GM21515 (cell line): ENCODE measurements around the gene GLB1L.

Source experiments
- ATAC-seq: cut with Tn5 transposase; IDR thresholded peaks from one replicate; pipeline ENCODE4 v1.9.1; 2021; ENCODE audit not compliant: unreplicated experiment

The GLB1L gene

DNA sequence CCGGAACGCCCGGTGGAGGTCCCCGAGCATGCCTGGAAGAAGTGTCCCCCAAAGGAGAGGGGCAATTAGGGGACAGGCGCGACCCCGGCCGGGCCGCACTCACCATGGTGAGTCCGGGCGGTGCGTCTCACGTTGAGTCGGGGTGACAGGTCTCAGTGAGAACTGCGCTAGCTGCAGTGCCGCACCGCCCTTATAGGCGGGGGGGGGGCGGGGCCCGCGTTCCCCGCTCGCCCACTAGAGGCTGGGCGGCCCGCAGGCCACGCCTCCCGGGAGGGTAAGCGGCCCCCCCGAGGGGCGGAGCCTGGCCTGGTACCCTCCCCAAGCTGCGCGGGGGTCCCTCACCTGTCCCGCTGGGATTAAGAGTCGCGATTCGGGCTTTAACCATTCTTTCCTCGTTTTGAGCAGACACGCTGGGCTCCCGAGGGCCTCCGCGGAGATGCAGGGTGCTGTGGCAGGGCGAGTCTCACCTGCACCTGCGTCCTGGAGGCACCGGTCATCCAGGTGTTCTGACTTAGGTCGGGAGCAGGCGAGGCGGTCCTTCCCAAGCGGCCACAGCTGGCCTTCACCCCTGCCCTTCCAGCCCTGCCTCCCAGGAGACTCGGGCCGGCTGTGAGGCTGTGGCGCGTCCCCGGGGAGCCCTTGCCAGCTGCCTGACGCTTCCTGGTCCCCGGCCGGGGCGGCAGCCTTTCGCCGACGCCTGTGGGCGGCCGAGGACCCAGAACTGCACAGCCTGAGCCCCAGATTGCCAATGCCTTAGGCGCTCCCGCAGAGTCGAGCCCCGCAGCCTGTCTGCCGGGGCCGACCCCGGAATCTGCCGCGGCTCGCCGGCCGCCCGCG lies 8.7 kb upstream of the GLB1L start, which contains the start of gene TUBA4A:
TUBA4A (minus strand) TSS at position 166 of the 837 bp plus-strand sequence; CDS start at position 106, 60 bp downstream.
- peak; percentile 48 for ATAC-seq

- ATAC-seq: peak; percentile 23
These were observed 7.9 kb upstream of the GLB1L start, which contains the start of gene TUBA4B for GRCh38 chr2:219252900-219253752. TUBA4B (plus strand) TSS chr2:219253243; CDS start chr2:219253408, 165 bp downstream.

DNA sequence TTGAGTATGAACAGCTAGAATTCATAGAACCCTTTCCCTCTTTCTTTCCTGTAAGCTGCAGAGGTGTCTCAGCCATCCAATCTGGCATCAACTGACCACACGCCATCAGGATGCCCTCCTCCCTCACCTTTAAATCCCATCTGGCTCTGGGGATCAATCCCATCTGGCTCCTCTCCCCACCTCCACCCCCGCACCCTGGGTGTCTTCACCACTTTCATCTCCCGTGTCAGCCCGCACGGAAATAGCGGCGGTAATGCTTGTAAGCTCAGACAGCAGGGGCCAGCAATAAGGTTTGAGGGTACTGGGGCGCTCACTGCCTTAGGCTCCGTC lies 7.3 kb upstream of the GLB1L start:
- peak; percentile 0 for ATAC-seq

GRCh38 chr2:219252084-219252483 lies 6.8 kb upstream of the GLB1L start:
- no peak for ATAC-seq

GRCh38 chr2:219251656-219252055 lies 6.4 kb upstream of the GLB1L start:
- no peak for ATAC-seq

DNA sequence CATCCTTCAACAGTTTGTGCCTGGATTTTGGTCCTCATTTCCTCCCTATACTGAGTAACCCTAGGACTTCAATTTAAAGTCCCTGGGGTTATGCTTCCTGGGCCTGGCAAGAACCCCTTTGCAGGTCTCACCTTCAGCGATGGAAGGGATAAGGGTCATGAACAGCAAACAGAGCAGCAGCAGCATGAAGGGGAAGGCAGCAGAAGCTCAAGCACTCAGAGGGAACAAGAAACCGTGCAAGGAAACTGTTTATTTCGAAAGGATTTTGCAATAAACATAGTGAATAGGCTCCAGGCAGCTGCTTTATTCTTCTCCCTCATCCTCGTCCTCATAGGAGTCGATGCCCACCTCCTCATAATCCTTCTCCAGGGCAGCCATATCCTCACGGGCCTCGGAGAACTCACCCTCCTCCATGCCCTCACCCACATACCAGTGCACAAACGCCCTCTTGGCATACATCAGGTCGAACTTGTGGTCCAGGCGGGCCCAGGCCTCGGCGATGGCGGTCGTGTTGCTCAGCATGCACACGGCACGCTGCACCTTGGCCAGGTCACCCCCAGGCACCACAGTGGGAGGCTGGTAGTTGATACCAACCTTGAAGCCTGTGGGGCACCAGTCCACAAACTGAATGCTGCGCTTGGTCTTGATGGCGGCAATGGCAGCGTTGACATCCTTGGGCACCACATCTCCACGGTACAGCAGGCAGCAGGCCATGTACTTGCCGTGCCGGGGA lies 5.0 kb upstream of the GLB1L start:
- ATAC-seq: no peak

DNA sequence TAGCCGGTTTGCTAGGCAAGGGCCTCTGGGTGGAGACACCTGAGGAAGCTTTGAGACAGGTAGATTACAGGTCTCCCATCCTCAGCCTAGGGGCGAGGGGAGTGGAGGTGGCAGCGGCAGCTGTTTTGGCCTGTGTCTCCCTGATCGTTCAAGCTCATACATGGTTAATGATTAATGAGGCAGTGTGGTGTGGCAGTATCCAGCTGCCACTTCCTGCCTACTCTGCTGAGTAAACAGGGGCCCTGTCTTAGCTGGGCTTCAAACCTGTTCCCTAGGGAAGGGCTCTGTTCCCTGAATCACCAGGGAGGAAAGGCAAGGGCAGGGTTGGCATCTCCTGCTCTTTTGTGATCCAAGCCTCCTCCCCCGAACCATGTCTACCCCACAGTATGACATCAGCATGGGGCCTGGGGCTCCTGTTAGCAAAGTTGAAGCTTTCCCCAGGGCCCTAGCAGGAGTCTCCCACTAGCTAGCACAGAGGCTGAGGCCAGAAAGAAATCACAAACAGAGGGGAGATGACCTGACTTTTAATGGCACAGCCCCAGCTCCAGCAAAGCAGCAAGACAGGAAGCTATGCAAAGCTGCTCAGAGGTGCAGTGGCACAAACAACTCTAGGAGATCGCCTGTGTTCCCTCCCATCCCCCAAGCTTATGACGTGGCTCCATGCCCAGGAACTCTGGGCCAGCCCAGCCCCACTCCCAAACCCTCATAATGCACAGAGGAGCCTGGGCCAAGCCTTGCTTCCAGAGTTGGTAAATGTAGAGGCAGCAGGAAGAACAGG lies 4.1 kb upstream of the GLB1L start:
- ATAC-seq: peak; percentile 22

- ATAC-seq: no peak
These were observed 3.6 kb upstream of the GLB1L start for GRCh38 chr2:219248845-219249202.

GRCh38 chr2:219247678-219248642 lies 2.7 kb upstream of the GLB1L start:
- no peak for ATAC-seq

DNA sequence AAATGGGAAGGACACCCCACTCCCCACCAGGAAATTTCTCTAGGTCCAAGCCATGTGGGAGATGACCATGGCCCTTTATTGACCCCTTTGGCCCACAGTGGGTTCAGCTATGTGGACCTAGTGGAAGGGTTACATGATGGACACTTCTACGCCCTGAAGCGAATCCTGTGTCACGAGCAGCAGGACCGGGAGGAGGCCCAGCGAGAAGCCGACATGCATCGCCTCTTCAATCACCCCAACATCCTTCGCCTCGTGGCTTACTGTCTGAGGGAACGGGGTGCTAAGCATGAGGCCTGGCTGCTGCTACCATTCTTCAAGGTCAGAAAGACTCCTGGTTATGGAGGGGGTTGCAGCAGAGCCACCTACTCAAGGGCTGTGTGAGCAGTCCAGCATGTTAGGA lies 1.3 kb upstream of the GLB1L start:
- no peak for ATAC-seq

DNA sequence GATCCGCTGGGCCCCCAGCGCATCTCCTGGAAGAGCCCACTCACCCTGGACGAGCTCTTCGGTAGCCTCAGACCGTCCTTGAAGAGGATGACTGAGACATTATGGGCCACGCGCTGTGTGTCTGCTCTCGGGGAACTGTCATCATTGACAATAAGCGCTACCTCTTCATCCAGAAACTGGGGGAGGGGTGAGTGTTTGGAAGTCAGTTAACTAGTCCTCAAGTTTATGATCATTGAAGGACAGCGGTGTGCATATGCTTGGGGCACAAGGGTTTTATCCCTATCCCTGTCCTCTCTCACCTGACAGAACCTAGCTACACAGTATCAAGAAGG lies 621 bp upstream of the GLB1L start:
- ATAC-seq: peak; percentile 1

- no peak for ATAC-seq
These were observed 476 bp downstream of the GLB1L start for GRCh38 chr2:219244789-219245147.

GRCh38 chr2:219243291-219243761 lies 1.9 kb downstream of the GLB1L start:
- ATAC-seq: no peak

DNA sequence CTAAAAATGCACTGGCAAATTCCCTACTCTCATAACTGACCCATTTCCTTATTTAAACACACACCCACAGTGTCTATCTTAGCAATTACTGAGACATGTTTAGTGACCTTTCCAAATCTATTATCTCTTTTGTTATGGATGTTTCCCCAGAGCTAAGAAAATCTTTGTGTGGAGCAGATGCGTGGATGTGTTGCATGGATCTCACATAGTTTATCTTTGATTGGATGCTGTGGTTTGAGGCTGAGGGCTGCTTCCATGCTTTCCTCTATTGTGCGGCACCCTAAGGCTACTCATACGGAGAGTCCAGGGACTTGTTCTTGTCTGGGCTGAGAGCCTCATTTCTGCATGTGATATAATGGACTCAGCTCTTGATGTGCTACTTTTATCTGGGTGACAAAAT lies 10.9 kb downstream of the GLB1L start:
- ATAC-seq: no peak

- ATAC-seq: peak; percentile 22
These were observed 15.1 kb downstream of the GLB1L start for GRCh38 chr2:219230059-219230540.

DNA sequence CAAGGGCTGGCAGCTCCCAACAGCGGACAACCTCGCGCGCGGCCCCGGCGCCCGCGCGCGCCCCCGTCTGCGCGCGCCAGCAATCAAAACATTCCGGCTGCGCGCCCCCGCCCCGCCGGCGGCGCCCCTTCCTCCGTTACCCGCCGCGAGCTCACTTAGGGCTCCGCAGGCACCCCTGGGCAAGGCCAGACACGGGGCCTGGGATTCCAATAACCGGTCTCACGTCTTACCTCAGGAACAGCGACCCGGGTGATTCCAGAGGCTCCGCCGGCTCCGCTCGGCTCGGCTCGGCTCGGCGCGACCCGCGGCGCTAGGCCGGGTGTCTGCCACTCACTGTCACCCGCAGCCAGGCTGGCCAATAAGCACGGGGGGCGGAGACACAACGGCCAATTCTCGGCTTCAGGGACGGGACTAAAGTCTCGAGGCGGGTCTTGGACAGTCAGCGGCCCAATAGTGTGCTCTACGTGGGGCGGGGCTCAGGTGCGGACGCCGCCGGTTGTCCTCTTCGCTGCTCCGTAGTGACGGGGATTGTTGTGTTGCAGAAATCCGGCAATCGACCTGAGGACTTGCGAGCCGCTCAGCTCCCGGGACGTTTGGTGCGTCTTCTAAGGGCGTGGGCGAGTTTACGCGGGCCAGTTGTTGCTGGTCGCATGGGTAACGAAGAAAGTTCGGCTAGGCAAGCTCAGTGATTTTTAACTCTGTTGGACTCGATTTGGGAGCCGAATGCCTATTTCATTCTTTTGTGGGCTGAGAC lies 15.8 kb downstream of the GLB1L start, which contains the start of the genes ANKZF1 and ATG9A:
ANKZF1 (plus strand) TSS at position 502 of the 754 bp plus-strand sequence. CDS start 452 bp downstream, outside the sequence.
ATG9A (minus strand) TSS at position 332 of the 754 bp plus-strand sequence. CDS start 1,612 bp downstream, outside the sequence.
- ATAC-seq: peak; percentile 97

DNA sequence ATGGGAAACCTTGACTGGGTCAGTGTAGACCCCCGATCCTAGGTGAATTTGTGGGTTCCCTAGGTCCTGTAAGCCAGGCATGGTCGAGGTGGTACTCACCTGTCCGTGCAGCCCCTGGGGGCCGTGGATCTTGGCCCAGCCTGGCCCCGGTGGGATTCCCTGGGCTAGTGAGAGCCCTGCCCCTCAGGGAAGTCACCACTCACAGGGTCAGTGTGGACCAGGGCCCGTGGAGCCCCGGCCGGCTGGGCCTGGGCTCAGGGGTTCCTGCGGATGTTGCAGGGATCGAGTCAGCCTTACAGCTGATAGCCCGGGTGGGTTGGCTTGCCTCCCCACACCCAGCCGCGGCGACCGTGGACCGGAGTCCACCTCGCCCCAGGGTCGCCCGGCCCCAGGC lies 16.3 kb downstream of the GLB1L start:
- no peak for ATAC-seq
